Neural progenitor cell (in vitro differentiated cells): ENCODE measurements around the gene OPCML. TPM values are rescaled to one million over a fixed set of nuclear protein-coding genes. Genes with fewer than 3 reads are reported as not detected.

ENCODE experiments used
- DNase-seq: peaks from one replicate; pipeline ENCODE4 v3.0.0-alpha.2; 2016; ENCODE audit warnings: low spot score
- H2AFZ ChIP-seq: fragments of 200-600 bp; sonication (generic); replicated peaks from 2 replicates; pipeline ENCODE4 v1.6.1; 2016; ENCODE audit warnings: antibody characterized with exemption
- H3F3A ChIP-seq: fragments of 200-600 bp; sonication (generic); 2 replicates; pipeline ENCODE4 v1.6.1; 2016; ENCODE audit warnings: antibody characterized with exemption, low read depth
- H3K27ac ChIP-seq: fragments of 200-600 bp; sonication (generic); 2 replicates; pipeline ENCODE4 v1.5.1; 2016; ENCODE audit warnings: mild to moderate bottlenecking
- H3K27me3 ChIP-seq: fragments of 200-600 bp; sonication (generic); 2 replicates; pipeline ENCODE4 v1.6.1; 2016; ENCODE audit warnings: mild to moderate bottlenecking, moderate library complexity
- H3K36me3 ChIP-seq: fragments of 200-600 bp; sonication (generic); 2 replicates; pipeline ENCODE4 v1.5.1; 2016
- H3K4me1 ChIP-seq: fragments of 200-600 bp; sonication (generic); 2 replicates; pipeline ENCODE4 v1.6.1; 2016; ENCODE audit warnings: mixed run types
- H3K4me2 ChIP-seq: fragments of 200-600 bp; sonication (generic); 2 replicates; pipeline ENCODE4 v1.6.1; 2016
- H3K4me3 ChIP-seq: fragments of 200-600 bp; sonication (generic); 2 replicates; pipeline ENCODE4 v1.5.1; 2016
- H3K79me2 ChIP-seq: fragments of 200-600 bp; sonication (generic); 2 replicates; pipeline ENCODE4 v1.6.1; 2016; ENCODE audit warnings: low read depth
- H3K9ac ChIP-seq: fragments of 200-600 bp; sonication (generic); 2 replicates; pipeline ENCODE4 v1.6.1; 2016
- H3K9me3 ChIP-seq: fragments of 200-600 bp; sonication (generic); 2 replicates; pipeline ENCODE4 v1.5.1; 2016; ENCODE audit warnings: low read depth
- H4K20me1 ChIP-seq: fragments of 200-600 bp; sonication (generic); 2 replicates; pipeline ENCODE4 v1.6.1; 2016; ENCODE audit warnings: low read depth
- H3K27ac Mint-ChIP-seq: 3 replicates; pipeline ENCODE4 v1.8.0; 2021; ENCODE audit warnings: mixed read lengths
- H3K27me3 Mint-ChIP-seq: 2 replicates; pipeline ENCODE4 v1.8.0; 2022; ENCODE audit warnings: low read depth, mild to moderate bottlenecking, inconsistent platforms, moderate library complexity, mixed read lengths; ENCODE audit not compliant: insufficient read depth
- H3K36me3 Mint-ChIP-seq: 3 replicates; pipeline ENCODE4 v1.8.0; 2021; ENCODE audit warnings: mixed read lengths
- H3K4me1 Mint-ChIP-seq: 3 replicates; pipeline ENCODE4 v1.8.0; 2021; ENCODE audit warnings: mixed read lengths
- H3K4me3 Mint-ChIP-seq: 3 replicates; pipeline ENCODE4 v1.8.0; 2021; ENCODE audit warnings: mild to moderate bottlenecking, moderate library complexity, mixed read lengths
- H3K9me3 Mint-ChIP-seq: 3 replicates; pipeline ENCODE4 v1.8.0; 2020; ENCODE audit warnings: mixed read lengths
- CTCF ChIP-seq: fragments of 200-600 bp; sonication (generic); IDR thresholded peaks from 2 replicates; pipeline ENCODE4 v1.5.1; 2017; ENCODE audit warnings: antibody characterized with exemption, mild to moderate bottlenecking
- EZH2 ChIP-seq: fragments of 200-600 bp; sonication (generic); IDR thresholded peaks from 2 replicates; pipeline ENCODE4 v1.6.1; 2017; ENCODE audit warnings: antibody characterized with exemption, mild to moderate bottlenecking, moderate library complexity
- EZH2phosphoT487 ChIP-seq: fragments of 200-600 bp; sonication (generic); IDR thresholded peaks from 2 replicates; pipeline ENCODE4 v1.6.1; 2017; ENCODE audit warnings: antibody characterized with exemption
- total RNA-seq: library from RNA; depleted of rRNA; stranded (reverse); fragments of >200 nt; gene quantifications from 2 replicates; pipeline ENCODE4 v1.2.3, GENCODE V29; 2015; ENCODE audit warnings: low replicate concordance

OPCML gene
- total RNA-seq, 1 donor from 2014 or later, result 0.02 TPM

DNA sequence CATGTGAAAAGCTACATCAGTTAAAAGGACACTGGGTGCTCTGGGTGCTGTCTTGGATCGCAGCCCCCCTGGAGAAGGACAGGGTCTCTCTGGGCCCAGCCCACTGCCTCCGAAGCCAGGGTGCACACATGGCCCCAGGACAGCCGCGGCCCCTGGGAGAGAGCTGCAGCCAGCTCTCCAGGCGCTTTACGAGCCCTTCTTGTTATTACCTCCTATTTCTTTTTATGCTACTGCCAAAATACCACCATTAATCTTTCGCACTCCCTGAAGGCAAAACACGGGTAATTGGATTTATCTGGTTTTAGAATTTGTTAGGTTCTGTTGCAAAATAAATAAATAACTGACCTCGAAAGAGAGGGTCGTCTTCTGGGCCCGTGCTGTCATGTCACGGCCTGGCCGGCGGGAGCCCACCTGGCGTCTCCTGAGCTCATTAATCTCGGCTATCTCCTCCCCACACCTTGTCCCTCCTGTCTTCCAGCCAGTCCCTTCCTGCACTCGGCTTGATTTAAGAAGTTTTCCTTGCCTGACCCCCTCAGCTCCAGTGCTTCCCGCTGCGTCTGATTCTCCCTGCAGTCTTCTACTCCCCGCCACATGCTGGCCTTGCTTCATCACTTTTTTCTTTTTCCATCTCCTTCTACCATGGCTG is 611.7 kb downstream of the OPCML start:
- no peak for TF ChIP-seq EZH2phosphoT487
- TF ChIP-seq CTCF, result no peak
- TF ChIP-seq EZH2, result no peak
- H3K36me3 Mint-ChIP-seq, result no peaks in the 10 kb centered on the region
- Histone ChIP-seq H3K36me3 (no peaks in the 10 kb centered on the region), H3K27me3 (no peaks in the 10 kb centered on the region), H3K9me3 (no peaks in the 10 kb centered on the region), H3K9ac (no peak overlapping the region), H3K4me3 (no peak overlapping the region), H3K27ac (no peak overlapping the region), H3K4me1 (peaks cover 3% of the 10 kb centered on the region), H4K20me1 (no peaks in the 10 kb centered on the region), H3K79me2 (no peaks in the 10 kb centered on the region), H2AFZ (no peak overlapping the region), H3K4me2 (no peak overlapping the region), H3F3A (no peaks in the 10 kb centered on the region)
- H3K9me3 Mint-ChIP-seq, result peaks cover 6% of the 10 kb centered on the region
- H3K27me3 Mint-ChIP-seq, result peaks cover 4% of the 10 kb centered on the region
- H3K4me1 Mint-ChIP-seq, result peaks cover 8% of the 10 kb centered on the region
- H3K27ac Mint-ChIP-seq, result no peak overlapping the region
- H3K4me3 Mint-ChIP-seq, result no peak overlapping the region
- no peak for DNase-seq

GRCh38 chr11:132914600-132914999 is 617.7 kb downstream of the OPCML start:
- Histone ChIP-seq H3K4me1 (peaks cover 11% of the 10 kb centered on the region), H3K4me2 (no peak overlapping the region), H3K79me2 (no peaks in the 10 kb centered on the region), H3K27me3 (no peaks in the 10 kb centered on the region), H3K9me3 (no peaks in the 10 kb centered on the region), H3K4me3 (no peak overlapping the region), H4K20me1 (no peaks in the 10 kb centered on the region), H3K27ac (no peak overlapping the region), H3F3A (no peaks in the 10 kb centered on the region), H2AFZ (no peak overlapping the region), H3K36me3 (no peaks in the 10 kb centered on the region), H3K9ac (no peak overlapping the region)
- Mint-ChIP-seq H3K27ac (no peak overlapping the region), H3K4me1 (peaks cover 30% of the 10 kb centered on the region), H3K4me3 (no peak overlapping the region), H3K9me3 (no peaks in the 10 kb centered on the region), H3K36me3 (no peaks in the 10 kb centered on the region), H3K27me3 (peaks cover 4% of the 10 kb centered on the region)
- TF ChIP-seq EZH2 (no peak), EZH2phosphoT487 (no peak), CTCF (no peak)
- no peak for DNase-seq

DNA sequence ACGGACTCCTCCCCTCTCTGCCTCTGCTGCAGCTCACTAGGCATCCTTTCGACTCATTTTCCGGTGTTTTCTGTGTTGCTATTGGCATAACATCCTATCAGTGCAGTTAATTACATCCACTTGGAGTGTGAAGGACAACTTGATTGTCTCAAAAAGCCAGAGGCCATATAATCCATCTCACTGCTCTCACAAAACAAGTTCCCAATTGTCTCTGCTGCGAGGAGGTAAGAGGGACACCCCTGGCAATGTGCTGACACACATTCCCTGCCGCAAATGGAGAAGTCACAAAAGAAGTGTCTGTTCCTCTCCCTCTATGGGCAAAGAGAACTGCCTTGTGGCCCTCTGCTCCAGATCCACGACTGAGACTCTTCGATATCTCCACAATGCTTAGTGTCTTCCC is 618.4 kb downstream of the OPCML start:
- no peaks in the 10 kb centered on the region for H3K9me3 ChIP-seq
- no peaks in the 10 kb centered on the region for H4K20me1 ChIP-seq
- no peak overlapping the region for H3K27ac ChIP-seq
- no peaks in the 10 kb centered on the region for H3F3A ChIP-seq
- Mint-ChIP-seq H3K9me3 (no peaks in the 10 kb centered on the region), H3K27me3 (peaks cover 4% of the 10 kb centered on the region), H3K4me3 (no peak overlapping the region), H3K4me1 (peaks cover 30% of the 10 kb centered on the region), H3K27ac (no peak overlapping the region), H3K36me3 (no peaks in the 10 kb centered on the region)
- H3K9ac ChIP-seq, result no peak overlapping the region
- peaks cover 14% of the 10 kb centered on the region for H3K4me1 ChIP-seq
- DNase-seq, result no peak
- H3K36me3 ChIP-seq, result no peaks in the 10 kb centered on the region
- TF ChIP-seq CTCF (no peak), EZH2 (no peak), EZH2phosphoT487 (no peak)
- no peak overlapping the region for H3K4me3 ChIP-seq
- H3K79me2 ChIP-seq, result no peaks in the 10 kb centered on the region
- no peak overlapping the region for H2AFZ ChIP-seq
- H3K4me2 ChIP-seq, result no peak overlapping the region
- no peaks in the 10 kb centered on the region for H3K27me3 ChIP-seq
